Putamen (tissue), 1 donor: ENCODE data around the gene RSRC2.
"Not testable (repeated sequence)": the region's sequence is repeated elsewhere in the genome, so short reads cannot be mapped to it uniquely, and the experiment has no call there.

ENCODE experiments used
- DNase-seq: peaks from one replicate; pipeline ENCODE4 v3.0.0-alpha.2; 2016; ENCODE audit warnings: low spot score

RSRC2 gene

GRCh38 chr12:122526683-122527477 is at the start of gene RSRC2, which contains the start of gene KNTC1:
Gene RSRC2, minus strand, starts transcription at chr12:122526936. Its CDS starts 83 bp downstream, at chr12:122526853.
Gene KNTC1, plus strand, starts transcription at chr12:122527249. Its CDS starts 2,815 bp downstream, at chr12:122530064.
- DNase-seq, result peak; percentile 100

DNA sequence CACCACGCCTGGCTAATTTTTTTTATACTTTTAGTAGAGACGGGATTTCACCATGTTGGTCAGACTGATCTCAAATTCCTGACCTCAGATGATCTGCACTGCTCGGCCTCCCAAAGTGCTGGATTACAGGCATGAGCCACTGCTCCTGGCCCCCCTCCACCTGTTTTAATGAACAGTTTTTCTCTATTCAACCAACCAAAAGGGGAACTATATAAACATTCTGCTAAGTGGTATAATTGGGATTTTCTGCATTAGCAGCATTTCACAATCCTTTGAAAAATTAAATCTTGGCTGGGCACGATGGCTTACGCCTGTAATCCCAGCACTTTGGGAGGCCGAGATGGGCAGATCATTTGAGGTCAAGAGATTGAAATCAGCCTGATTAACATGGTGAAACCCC is 45.1 kb upstream of the RSRC2 start:
- no peak for DNase-seq

GRCh38 chr12:122570006-122570405 is 43.3 kb upstream of the RSRC2 start:
- not testable (repeated sequence) for DNase-seq

DNA sequence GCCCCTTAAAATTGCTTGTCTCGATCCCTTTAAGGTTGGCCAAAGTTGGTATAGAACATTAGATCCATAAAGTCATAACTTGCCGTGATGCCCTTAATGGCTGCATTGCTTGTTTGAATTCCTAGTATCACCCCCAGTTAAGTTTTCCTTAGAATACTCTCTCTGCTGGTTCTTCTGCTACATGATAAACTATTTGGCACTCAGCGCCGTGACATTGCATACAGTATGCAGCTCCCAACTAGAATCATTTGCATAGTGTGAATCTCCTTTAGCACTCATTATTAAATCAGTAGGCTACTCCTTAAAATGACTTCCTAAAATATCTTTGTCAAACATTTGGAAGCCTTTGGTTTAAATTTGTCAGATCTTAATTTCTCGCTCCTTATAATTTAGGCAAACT is 42.6 kb upstream of the RSRC2 start:
- DNase-seq, result no peak

- not testable (repeated sequence) for DNase-seq
These were observed 40.1 kb upstream of the RSRC2 start for GRCh38 chr12:122566816-122567215.

DNA sequence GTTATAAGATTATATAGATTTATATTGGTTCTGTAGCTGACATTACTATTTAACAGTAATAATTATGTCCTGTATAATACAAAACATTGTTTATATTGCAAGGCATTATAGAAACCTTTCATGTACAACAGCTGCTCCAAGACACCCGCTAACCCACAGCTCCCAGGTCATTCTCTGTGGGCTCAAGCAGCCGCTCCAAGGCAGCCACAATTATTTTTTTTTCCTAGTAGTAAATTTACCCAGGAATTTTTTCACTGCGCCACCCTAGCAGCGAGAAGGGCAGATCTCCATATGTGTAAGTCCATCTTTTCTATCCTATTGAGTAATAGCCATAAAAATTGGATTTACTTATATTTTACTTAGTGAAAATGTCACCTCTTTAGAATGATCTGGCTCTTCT is 36.6 kb upstream of the RSRC2 start:
- DNase-seq, result no peak

- DNase-seq, result no peak
These were observed 33.4 kb upstream of the RSRC2 start for GRCh38 chr12:122560138-122560537.

DNA sequence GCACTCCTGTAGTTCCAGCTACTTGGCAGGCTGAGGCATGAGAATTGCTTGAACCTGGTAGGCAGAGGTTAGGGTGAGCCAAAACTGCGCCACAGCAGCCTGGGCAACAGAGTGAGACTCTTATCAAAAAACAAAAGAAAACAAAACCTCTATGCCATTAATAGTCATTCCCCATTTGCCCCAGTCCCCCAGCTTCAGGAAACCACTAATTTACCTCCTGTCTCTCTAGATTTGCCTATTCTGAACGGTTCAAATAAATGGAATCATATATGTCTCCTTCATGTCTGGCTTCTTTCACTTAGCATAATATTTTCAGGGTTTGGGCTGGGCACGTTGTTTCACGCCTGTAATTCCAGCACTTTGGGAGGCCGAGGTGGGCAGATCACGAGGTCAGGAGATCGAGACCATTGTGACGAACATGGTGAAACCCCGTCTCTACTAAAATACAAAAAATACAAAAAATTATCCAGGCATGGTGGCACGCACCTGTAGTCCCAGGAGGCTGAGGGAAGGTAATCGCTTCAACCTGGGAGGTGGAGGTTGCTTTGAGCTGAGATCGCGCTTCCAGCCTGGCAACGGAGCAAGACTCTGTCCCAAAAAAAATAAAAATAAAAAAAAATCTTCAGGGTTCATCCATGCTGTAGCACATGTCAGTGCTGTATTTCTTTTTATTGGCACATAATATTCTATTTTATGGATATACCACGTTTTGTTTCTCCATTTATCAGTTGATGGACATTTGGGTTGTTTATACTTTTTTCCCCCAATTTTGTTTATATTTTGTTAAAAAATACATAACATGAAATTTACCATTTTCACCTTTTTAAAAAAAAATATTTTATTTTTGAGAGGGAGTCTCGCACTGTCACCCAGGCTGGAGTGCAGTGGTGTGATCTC is 32.3 kb upstream of the RSRC2 start:
- no peak for DNase-seq

DNA sequence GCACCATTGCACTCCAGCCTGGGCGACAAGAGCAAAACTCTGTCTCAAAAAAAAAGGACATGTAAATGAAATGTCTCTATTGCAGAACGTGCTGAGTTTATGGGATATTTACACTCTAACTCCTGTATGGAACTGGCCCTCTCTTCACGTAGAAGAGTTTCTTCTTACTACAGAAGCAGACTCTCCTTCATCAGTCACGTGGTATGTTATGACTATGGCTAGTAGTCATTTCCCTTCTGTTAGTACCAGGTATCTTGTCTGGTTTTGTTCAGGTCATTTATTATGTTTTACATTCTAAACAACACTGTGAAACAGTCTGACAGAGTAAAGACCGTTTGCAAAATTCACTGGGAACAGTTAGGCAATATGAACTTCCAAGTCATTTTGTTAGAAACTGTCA is 20.6 kb upstream of the RSRC2 start:
- DNase-seq, result no peak

GRCh38 chr12:122545855-122546254 is 19.1 kb upstream of the RSRC2 start:
- DNase-seq, result no peak

DNA sequence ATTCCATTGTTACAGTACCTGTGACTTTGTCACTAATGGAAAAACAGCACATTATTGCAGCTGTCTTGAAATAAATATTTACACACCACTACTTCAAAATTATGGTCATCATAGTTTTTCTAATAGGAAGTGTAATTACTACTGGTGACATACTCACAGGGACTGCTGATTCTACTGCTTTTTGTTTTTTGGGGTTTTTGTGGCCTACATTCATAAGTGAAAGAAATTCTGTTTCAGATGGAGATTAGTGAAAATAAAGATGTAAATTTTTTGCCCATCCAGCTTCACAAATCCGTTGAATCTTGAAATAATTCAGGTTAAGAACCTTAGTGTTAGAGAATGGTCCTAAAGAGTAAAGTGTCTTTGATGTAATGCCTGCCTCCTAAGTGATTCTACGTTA is 17.8 kb upstream of the RSRC2 start:
- DNase-seq, result no peak

- no peak for DNase-seq
These were observed 11.8 kb upstream of the RSRC2 start for GRCh38 chr12:122538496-122538895.

- no peak for DNase-seq
These were observed 10.3 kb upstream of the RSRC2 start for GRCh38 chr12:122537021-122537420.

GRCh38 chr12:122533856-122534255 is 7.1 kb upstream of the RSRC2 start:
- DNase-seq, result no peak

DNA sequence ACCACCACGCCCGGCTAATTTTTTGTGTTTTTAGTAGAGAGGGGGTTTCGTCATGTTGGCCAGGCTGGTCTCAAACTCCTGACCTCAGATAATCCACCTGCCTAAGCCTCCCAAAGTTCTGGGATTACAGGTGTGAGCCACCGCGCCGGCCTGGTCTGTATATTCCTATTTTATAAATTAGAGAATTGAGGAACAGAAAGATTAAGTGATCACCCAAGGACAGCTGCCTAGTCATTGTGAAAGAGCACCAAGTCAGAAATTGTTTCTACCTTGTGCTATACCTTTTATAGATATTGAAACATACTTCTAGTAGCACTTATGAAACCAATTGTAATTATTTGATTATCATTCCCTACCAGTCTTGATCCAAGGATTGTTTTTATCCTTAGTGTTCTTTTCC is 2.3 kb upstream of the RSRC2 start:
- no peak for DNase-seq

DNA sequence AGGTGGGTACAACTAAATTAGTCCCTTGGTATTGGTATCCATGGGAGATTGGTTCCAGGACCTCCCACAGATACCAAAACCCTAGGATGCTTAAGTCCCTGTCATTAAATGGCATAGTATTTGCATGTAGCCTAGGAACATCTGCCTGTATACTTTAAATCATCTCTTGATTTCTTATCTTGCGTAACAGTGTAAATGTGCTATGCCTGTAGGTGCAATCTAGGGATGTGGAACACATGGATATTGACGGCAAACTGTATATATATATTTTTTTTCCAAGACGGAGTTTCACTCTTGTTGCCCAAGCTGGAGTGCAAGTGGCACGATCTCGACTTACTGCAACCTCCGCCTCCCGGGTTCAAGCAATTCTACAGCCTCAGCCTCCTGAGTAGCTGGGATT is 1.8 kb upstream of the RSRC2 start:
- DNase-seq, result no peak

GRCh38 chr12:122527478-122527944 is 775 bp upstream of the RSRC2 start:
- peak; percentile 33 for DNase-seq

GRCh38 chr12:122523846-122524718 is 2.7 kb downstream of the RSRC2 start:
- DNase-seq, result no peak

GRCh38 chr12:122523280-122523679 is 3.5 kb downstream of the RSRC2 start:
- no peak for DNase-seq

GRCh38 chr12:122520676-122521075 is 6.1 kb downstream of the RSRC2 start:
- no peak for DNase-seq

DNA sequence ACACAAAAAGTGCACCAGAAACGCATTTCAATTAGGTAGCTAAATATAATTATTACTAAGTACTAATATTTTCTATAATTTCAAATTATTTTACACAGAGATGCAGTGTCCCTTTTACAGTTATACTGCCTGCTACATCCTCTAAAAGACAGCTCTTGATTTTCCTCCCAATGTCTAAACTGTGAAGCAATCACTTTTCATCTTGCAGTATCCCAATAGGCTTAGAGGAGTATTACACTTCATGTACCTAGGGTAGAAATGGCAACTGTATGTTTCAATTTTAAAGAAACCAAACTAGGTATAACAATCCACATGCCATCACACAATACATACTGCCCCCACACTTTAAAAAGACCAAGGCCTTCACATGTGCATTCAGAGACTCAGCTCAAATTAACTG is 7.3 kb downstream of the RSRC2 start:
- DNase-seq, result no peak

DNA sequence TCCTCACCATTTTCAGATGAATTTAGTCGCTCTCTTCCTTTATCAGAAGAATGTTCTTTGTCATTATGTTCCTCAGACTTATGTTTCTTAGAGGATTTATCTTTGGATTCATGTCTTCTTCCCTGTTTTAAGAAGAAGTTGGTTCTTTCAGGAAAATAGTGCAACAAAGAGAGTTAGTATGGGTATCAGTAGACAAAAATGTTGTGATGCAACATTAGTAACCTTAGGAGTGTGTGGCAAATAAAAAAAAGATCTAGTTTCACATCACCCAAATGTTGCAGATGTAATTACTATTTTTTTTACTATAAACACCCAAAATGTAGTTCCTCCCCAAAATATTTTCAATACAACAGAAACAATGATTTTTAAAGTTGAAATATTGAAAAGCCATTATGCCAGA is 7.8 kb downstream of the RSRC2 start:
- DNase-seq, result no peak
